Erythroblast (primary cell): ENCODE data around the gene FOXD1.

ENCODE experiments used
- GATA1 ChIP-seq: IDR thresholded peaks from 2 replicates; pipeline ENCODE4 v1.6.1; 2011; ENCODE audit warnings: low read depth, mild to moderate bottlenecking, control low read depth, low read length, moderate library complexity
- POLR2A ChIP-seq: IDR thresholded peaks from 2 replicates; pipeline ENCODE4 v1.6.1; 2011; ENCODE audit warnings: mild to moderate bottlenecking, low read length

DNA sequence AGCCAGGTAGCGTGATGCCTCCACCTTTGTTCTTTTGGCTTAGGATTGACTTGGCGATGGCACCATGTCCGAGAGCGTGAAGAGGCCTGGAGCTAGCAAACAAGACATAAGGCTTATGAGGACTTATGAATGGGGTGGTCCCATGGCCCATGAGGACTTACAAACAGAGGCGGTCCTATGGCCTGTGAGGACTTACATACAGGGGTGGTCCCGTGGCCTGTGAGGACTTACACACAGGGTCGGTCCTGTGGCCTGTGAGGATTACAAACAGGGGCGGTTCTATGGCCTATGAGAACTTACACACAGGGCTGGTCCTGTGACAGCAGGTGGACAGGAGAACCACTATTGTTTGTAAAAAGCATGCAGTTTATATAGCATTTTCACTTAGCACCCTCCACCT lies 21.3 kb upstream of the FOXD1 start:
- no peak for TF ChIP-seq POLR2A
- TF ChIP-seq GATA1: no peak
